Fibroblast of lung (primary cell): ENCODE data around the gene HIRA.

ENCODE experiments used
- CTCF ChIP-seq, 2 donors: IDR thresholded peaks in 1 of 2; conservative IDR thresholded peaks in 1 of 2; 1 replicate in 1 of 2; 2 replicates in 1 of 2; pipeline ENCODE4 v1.5.1; 2011 to 2012; ENCODE audit warnings: low read length in 2 of 2, control low read depth in 1 of 2, inconsistent platforms in 1 of 2, low read depth in 1 of 2, mild to moderate bottlenecking in 1 of 2
- EZH2 ChIP-seq: IDR thresholded peaks from 2 replicates; pipeline ENCODE4 v1.5.1; 2012; ENCODE audit warnings: low read length, control low read depth, mild to moderate bottlenecking; ENCODE audit errors: missing control alignments

- no peak for TF ChIP-seq CTCF (conservative IDR thresholded peaks at IDR 0.05 in 1 of 2, IDR thresholded peaks at IDR 0.05 in 1 of 2; ENCODE audit: low read depth in 1 of 2, low read length in 2 of 2)
- TF ChIP-seq EZH2, result no peak
Measured at GRCh38 chr22:19442166-19442565, 10.6 kb upstream of the HIRA start.
